Left lung (tissue), 10 donors: Measurements from ENCODE around the gene NELFB. TPM values are rescaled to one million over a fixed set of nuclear protein-coding genes. Genes with fewer than 3 reads are reported as not detected.

Experiments used
- ATAC-seq: fragments of 200-7000 bp; cut with Tn5 transposase; one replicate; pipeline ENCODE4 v1.9.1; 2020; ENCODE audit warnings: moderate library complexity
- DNase-seq, 4 donors: peaks; one replicate each; pipeline ENCODE4 v3.0.0-alpha.2; 2013 to 2020
- H3K27ac ChIP-seq, 2 donors: fragments of 200-600 bp; sonication (generic) in 1 of 2; one replicate each; pipeline versions ENCODE4 v1.5.0 to v1.8.0; 2020 to 2021
- H3K27me3 ChIP-seq, 2 donors: fragments of 200-600 bp; sonication (generic) in 1 of 2; one replicate each; pipeline versions ENCODE4 v1.5.0 to v1.8.0; 2020 to 2021
- H3K36me3 ChIP-seq, 2 donors: fragments of 200-600 bp; sonication (generic) in 1 of 2; one replicate each; pipeline versions ENCODE4 v1.5.0 to v1.8.0; 2020 to 2021
- H3K4me1 ChIP-seq, 2 donors: fragments of 200-600 bp; one replicate each; pipeline ENCODE4 v1.8.0; 2021
- H3K4me3 ChIP-seq, 2 donors: fragments of 200-600 bp; sonication (generic) in 1 of 2; one replicate each; pipeline versions ENCODE4 v1.5.0 to v1.8.0; 2020 to 2021; ENCODE audit warnings: mild to moderate bottlenecking in 1 of 2
- H3K9me3 ChIP-seq, 2 donors: fragments of 200-600 bp; sonication (generic) in 1 of 2; one replicate each; pipeline versions ENCODE4 v1.5.0 to v1.8.0; 2020 to 2021
- CTCF ChIP-seq, 2 donors: fragments of 200-600 bp; sonication (generic) in 1 of 2; IDR thresholded peaks; one replicate each; pipeline versions ENCODE4 v1.5.0 to v1.8.0; 2021; ENCODE audit warnings: antibody characterized with exemption in 2 of 2
- intact Hi-C, 2 donors: fragments of 100-400 bp; cut with DNase I; formaldehyde crosslinking; loops; one replicate each; pipeline versions ENCODE4 v1.11.2 to v1.14.2; 2022
- polyA plus RNA-seq, 6 donors: library from polyadenylated mRNA; unstranded; fragments of 120-200 nt; gene quantifications; one replicate each; pipeline ENCODE4 v1.2.1, GENCODE V29; 2013; ENCODE audit not compliant: insufficient read length in 6 of 6
- total RNA-seq, 2 donors: library from RNA; stranded (reverse); fragmentation: NEBNext Ultra II Directional; extraction: Animal tissue kit (Norgen Biotek cat#: 25700); gene quantifications; one replicate each; pipeline ENCODE4 v1.2.1, GENCODE V29; 2021
- donor health status: DM: no; HTN: yes; CAD: no.
- donor health status: DM: no; HTN: no; CAD: no.

NELFB gene
- total and polyA plus RNA-seq, 8 donors, result 47.8 to 62.9 (median 55.6) TPM

GRCh38 chr9:137309368-137310188, 54.5 kb downstream of the NELFB start:
- H3K4me3 ChIP-seq, result no peak overlapping the region
- peaks cover 26 to 37% of the 10 kb centered on the region in 2 donors for H3K4me1 ChIP-seq
- H3K27me3 ChIP-seq, result peaks cover 3 to 49% of the 10 kb centered on the region in 2 donors
- H3K27ac ChIP-seq, result no peak overlapping the region
- no peak for TF ChIP-seq CTCF (IDR thresholded peaks at IDR 0.05)
- ATAC-seq, result no peak
- no peaks in the 10 kb centered on the region for H3K9me3 ChIP-seq
- peak in 1 of 4 donors; percentile 59 for DNase-seq
- intact Hi-C loops, result loop anchor here in 1 of 2 donors (10.0 kb wide), 1 partner anchor 95 kb away; no protein-coding TSS in a partner anchor
- no peaks in the 10 kb centered on the region for H3K36me3 ChIP-seq

GRCh38 chr9:137310189-137311052, 55.3 kb downstream of the NELFB start:
- intact Hi-C loops, result no loop called here
- Histone ChIP-seq H3K4me1 (peaks cover 19 to 32% of the 10 kb centered on the region in 2 donors), H3K36me3 (no peaks in the 10 kb centered on the region), H3K27ac (no peak overlapping the region), H3K4me3 (no peak overlapping the region), H3K9me3 (no peaks in the 10 kb centered on the region), H3K27me3 (peaks cover 3 to 48% of the 10 kb centered on the region in 2 donors)
- DNase-seq (no peak), ATAC-seq (no peak)
- TF ChIP-seq CTCF (IDR thresholded peaks at IDR 0.05), result no peak

- DNase-seq (peak in 2 of 4 donors; percentile 42 to 83), ATAC-seq (peak; percentile 49)
- Histone ChIP-seq H3K27ac (no peak overlapping the region), H3K27me3 (peaks cover 3 to 48% of the 10 kb centered on the region in 2 donors), H3K36me3 (no peaks in the 10 kb centered on the region), H3K4me3 (no peak overlapping the region), H3K4me1 (peaks cover 13 to 32% of the 10 kb centered on the region in 2 donors), H3K9me3 (no peaks in the 10 kb centered on the region)
- TF ChIP-seq CTCF (IDR thresholded peaks at IDR 0.05), result no peak
- intact Hi-C loops, result no loop called here
Observed at GRCh38 chr9:137311171-137311985, 56.3 kb downstream of the NELFB start.

GRCh38 chr9:137311986-137312851, 57.1 kb downstream of the NELFB start:
- H3K27me3 ChIP-seq, result peaks cover 3 to 48% of the 10 kb centered on the region in 2 donors
- TF ChIP-seq CTCF (IDR thresholded peaks at IDR 0.05), result no peak
- ATAC-seq, result no peak
- peaks cover 8 to 29% of the 10 kb centered on the region in 2 donors for H3K4me1 ChIP-seq
- H3K4me3 ChIP-seq, result no peak overlapping the region
- H3K27ac ChIP-seq, result no peak overlapping the region
- DNase-seq, result no peak
- no peaks in the 10 kb centered on the region for H3K36me3 ChIP-seq
- intact Hi-C loops, result no loop called here
- no peaks in the 10 kb centered on the region for H3K9me3 ChIP-seq
